DND-41 (cell line): Measurements from ENCODE around the gene LMF1.

Source experiments
- ATAC-seq: fragments of 200-7000 bp; cut with Tn5 transposase; 3 replicates; pipeline ENCODE4 v1.9.1; 2021; ENCODE audit warnings: low read depth; ENCODE audit not compliant: insufficient read depth
- DNase-seq: peaks from one replicate; pipeline ENCODE4 v3.0.0-alpha.2; 2020
- H2AFZ ChIP-seq: 2 replicates; pipeline ENCODE4 v1.6.0; 2012; ENCODE audit warnings: low read depth, low read length
- H3K27ac ChIP-seq: 2 replicates; pipeline ENCODE4 v1.5.1; 2012; ENCODE audit warnings: low read length, inconsistent platforms
- H3K27me3 ChIP-seq: fragments of 200-600 bp; sonication (generic); 2 replicates; pipeline ENCODE4 v1.6.0; 2012; ENCODE audit warnings: low read length, mild to moderate bottlenecking, inconsistent platforms; ENCODE audit not compliant: insufficient read depth, poor library complexity
- H3K36me3 ChIP-seq: 2 replicates; pipeline ENCODE4 v1.5.1; 2012; ENCODE audit warnings: low read length, inconsistent platforms; ENCODE audit not compliant: insufficient read depth
- H3K4me1 ChIP-seq: 2 replicates; pipeline ENCODE4 v1.5.1; 2012; ENCODE audit warnings: mild to moderate bottlenecking, low read length; ENCODE audit not compliant: insufficient read depth
- H3K4me2 ChIP-seq: 2 replicates; pipeline ENCODE4 v1.6.0; 2012; ENCODE audit warnings: mild to moderate bottlenecking, moderate library complexity, low read length, inconsistent platforms; ENCODE audit not compliant: insufficient read depth
- H3K4me3 ChIP-seq, 2 experiments: fragments of 200-600 bp in 1 of 2; shearing (Covaris generic) in 1 of 2; 2 replicates each; pipeline ENCODE4 v1.5.1; 2012 to 2016; ENCODE audit warnings: inconsistent platforms in 2 of 2, low read length in 2 of 2, mild to moderate bottlenecking in 2 of 2, low read depth in 1 of 2, moderate library complexity in 1 of 2
- H3K79me2 ChIP-seq: 2 replicates; pipeline ENCODE4 v1.6.0; 2012; ENCODE audit warnings: low read length, inconsistent platforms; ENCODE audit not compliant: insufficient read depth
- H3K9ac ChIP-seq: 2 replicates; pipeline ENCODE4 v1.6.0; 2012; ENCODE audit warnings: low read depth, mild to moderate bottlenecking, inconsistent platforms, low read length, moderate library complexity
- H3K9me3 ChIP-seq: 2 replicates; pipeline ENCODE4 v1.5.1; 2012; ENCODE audit warnings: low read length, moderate library complexity, mild to moderate bottlenecking, inconsistent platforms; ENCODE audit not compliant: insufficient read depth, severe bottlenecking
- H4K20me1 ChIP-seq: 2 replicates; pipeline ENCODE4 v1.6.0; 2012; ENCODE audit warnings: low read length; ENCODE audit not compliant: insufficient read depth
- EZH2 ChIP-seq: IDR thresholded peaks from 3 replicates; pipeline ENCODE4 v1.6.1; 2012; ENCODE audit warnings: borderline replicate concordance, low read depth, mild to moderate bottlenecking, moderate library complexity, low read length, inconsistent platforms; ENCODE audit not compliant: severe bottlenecking
- TF ChIP-seq, protein P1 (sequence below): IDR thresholded peaks from 2 replicates; pipeline ENCODE4 v1.5.1; 2012; ENCODE audit warnings: borderline replicate concordance, low read length, moderate library complexity, mild to moderate bottlenecking; ENCODE audit not compliant: poor library complexity, severe bottlenecking; ENCODE audit errors: extremely low read depth

The LMF1 gene

GRCh38 chr16:878072-878784, 92.6 kb downstream of the LMF1 start:
- TF ChIP-seq EZH2, result no peak
- TF ChIP-seq, protein P1, sequence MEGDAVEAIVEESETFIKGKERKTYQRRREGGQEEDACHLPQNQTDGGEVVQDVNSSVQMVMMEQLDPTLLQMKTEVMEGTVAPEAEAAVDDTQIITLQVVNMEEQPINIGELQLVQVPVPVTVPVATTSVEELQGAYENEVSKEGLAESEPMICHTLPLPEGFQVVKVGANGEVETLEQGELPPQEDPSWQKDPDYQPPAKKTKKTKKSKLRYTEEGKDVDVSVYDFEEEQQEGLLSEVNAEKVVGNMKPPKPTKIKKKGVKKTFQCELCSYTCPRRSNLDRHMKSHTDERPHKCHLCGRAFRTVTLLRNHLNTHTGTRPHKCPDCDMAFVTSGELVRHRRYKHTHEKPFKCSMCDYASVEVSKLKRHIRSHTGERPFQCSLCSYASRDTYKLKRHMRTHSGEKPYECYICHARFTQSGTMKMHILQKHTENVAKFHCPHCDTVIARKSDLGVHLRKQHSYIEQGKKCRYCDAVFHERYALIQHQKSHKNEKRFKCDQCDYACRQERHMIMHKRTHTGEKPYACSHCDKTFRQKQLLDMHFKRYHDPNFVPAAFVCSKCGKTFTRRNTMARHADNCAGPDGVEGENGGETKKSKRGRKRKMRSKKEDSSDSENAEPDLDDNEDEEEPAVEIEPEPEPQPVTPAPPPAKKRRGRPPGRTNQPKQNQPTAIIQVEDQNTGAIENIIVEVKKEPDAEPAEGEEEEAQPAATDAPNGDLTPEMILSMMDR, result no peak
- DNase-seq (no peak), ATAC-seq (no peak)
- no peaks in the 10 kb centered on the region for H4K20me1 ChIP-seq
- no peaks in the 10 kb centered on the region for H3K79me2 ChIP-seq
- no peak overlapping the region for H3K4me2 ChIP-seq
- H2AFZ ChIP-seq, result no peak overlapping the region
- no peak overlapping the region for H3K9ac ChIP-seq
- no peak overlapping the region for H3K27ac ChIP-seq
- peaks cover 3% of the 10 kb centered on the region for H3K36me3 ChIP-seq
- no peak overlapping the region for H3K4me3 ChIP-seq
- H3K9me3 ChIP-seq, result no peaks in the 10 kb centered on the region
- no peaks in the 10 kb centered on the region for H3K27me3 ChIP-seq
- no peaks in the 10 kb centered on the region for H3K4me1 ChIP-seq

DNA sequence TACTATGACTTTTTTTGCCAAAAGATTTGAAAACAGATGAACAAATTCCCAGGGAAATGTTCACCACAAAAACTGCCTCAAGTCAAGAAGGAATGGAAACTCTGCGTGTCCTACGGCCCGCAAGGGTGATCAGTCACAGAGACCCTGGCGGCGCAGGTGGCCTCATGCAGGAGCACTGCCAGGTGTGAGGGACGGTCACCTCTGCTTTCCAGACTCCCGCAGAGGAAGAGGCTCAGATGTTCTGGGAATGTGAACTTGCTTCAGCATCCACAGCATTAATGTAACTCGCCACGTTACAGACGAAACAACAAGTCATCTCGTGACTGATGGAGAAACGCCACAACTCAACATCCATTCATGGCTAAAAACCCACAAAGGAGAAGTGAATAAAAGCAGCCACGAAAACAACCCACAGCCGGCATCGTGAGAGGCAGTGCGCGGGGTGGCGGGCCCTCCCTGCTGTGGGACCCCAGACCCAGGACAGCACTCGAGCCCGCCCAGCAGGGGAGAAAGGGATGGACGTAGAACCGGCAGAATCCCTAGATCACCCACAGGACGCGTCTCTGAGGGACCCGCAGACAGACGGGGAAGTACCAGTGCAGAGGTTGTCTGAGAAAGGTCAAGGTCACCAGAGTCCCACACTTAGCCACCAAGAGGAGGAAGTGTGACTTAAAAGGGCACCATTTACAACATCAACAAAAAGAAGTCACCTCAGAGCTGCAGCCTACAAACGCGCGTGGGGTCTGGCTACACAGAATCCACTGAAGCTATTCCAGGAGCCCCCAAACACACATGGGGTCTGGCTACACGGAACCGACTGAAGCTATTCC, 93.3 kb downstream of the LMF1 start:
- TF ChIP-seq, protein P1, result no peak
- DNase-seq, result no peak
- no peak overlapping the region for H3K4me2 ChIP-seq
- no peak overlapping the region for H2AFZ ChIP-seq
- H3K36me3 ChIP-seq, result peaks cover 3% of the 10 kb centered on the region
- H3K9me3 ChIP-seq, result no peaks in the 10 kb centered on the region
- no peak overlapping the region for H3K9ac ChIP-seq
- H3K27me3 ChIP-seq, result no peaks in the 10 kb centered on the region
- H3K4me3 ChIP-seq, result no peak overlapping the region
- H3K27ac ChIP-seq, result no peak overlapping the region
- H3K4me1 ChIP-seq, result no peaks in the 10 kb centered on the region
- no peak for ATAC-seq
- no peaks in the 10 kb centered on the region for H3K79me2 ChIP-seq
- no peaks in the 10 kb centered on the region for H4K20me1 ChIP-seq

- Histone ChIP-seq H3K79me2 (no peaks in the 10 kb centered on the region), H3K4me3 (no peak overlapping the region), H3K27ac (no peak overlapping the region), H3K4me1 (no peaks in the 10 kb centered on the region), H3K27me3 (no peaks in the 10 kb centered on the region), H3K4me2 (no peak overlapping the region), H3K9me3 (no peaks in the 10 kb centered on the region), H2AFZ (no peak overlapping the region), H3K36me3 (peaks cover 3% of the 10 kb centered on the region), H3K9ac (no peak overlapping the region), H4K20me1 (no peaks in the 10 kb centered on the region)
- DNase-seq, result no peak
- no peak for TF ChIP-seq EZH2
- TF ChIP-seq, protein P1, result no peak
- no peak for ATAC-seq
Observed at GRCh38 chr16:876523-877241, 94.1 kb downstream of the LMF1 start.
